OCI-LY1 (cell line): ENCODE data around the gene PRKCA.

ENCODE experiments used
- H2AFZ ChIP-seq: fragments of 200-600 bp; sonication (generic), shearing (Covaris generic); 2 replicates; pipeline ENCODE4 v1.6.0; 2014; ENCODE audit warnings: antibody characterized with exemption, mild to moderate bottlenecking, low read length
- H3F3A ChIP-seq: fragments of 200-600 bp; sonication (generic), shearing (Covaris generic); 2 replicates; pipeline ENCODE4 v1.6.0; 2014; ENCODE audit warnings: mild to moderate bottlenecking, antibody characterized with exemption, low read length, moderate library complexity; ENCODE audit not compliant: insufficient read depth
- H3K27ac ChIP-seq: fragments of 200-600 bp; sonication (generic); 2 replicates; pipeline ENCODE4 v1.5.1; 2014; ENCODE audit warnings: low read length, mixed run types, mild to moderate bottlenecking, low read depth; ENCODE audit not compliant: poor library complexity, severe bottlenecking
- H3K27me3 ChIP-seq: fragments of 200-600 bp; sonication (generic); 2 replicates; pipeline ENCODE4 v1.6.0; 2014; ENCODE audit warnings: antibody characterized with exemption, mild to moderate bottlenecking, low read length, moderate library complexity; ENCODE audit not compliant: insufficient read depth
- H3K36me3 ChIP-seq: fragments of 200-600 bp; sonication (generic); 2 replicates; pipeline ENCODE4 v1.6.1; 2014; ENCODE audit warnings: mild to moderate bottlenecking, antibody characterized with exemption, low read length, moderate library complexity, mixed read lengths; ENCODE audit not compliant: insufficient read depth
- H3K4me1 ChIP-seq: fragments of 200-600 bp; sonication (generic); 2 replicates; pipeline ENCODE4 v1.5.1; 2014; ENCODE audit warnings: mild to moderate bottlenecking, low read length, moderate library complexity; ENCODE audit not compliant: insufficient read depth, severe bottlenecking
- H3K4me2 ChIP-seq: fragments of 200-600 bp; sonication (generic), shearing (Covaris generic); 2 replicates; pipeline ENCODE4 v1.6.1; 2014; ENCODE audit warnings: low read length
- H3K4me3 ChIP-seq: fragments of 200-600 bp; sonication (generic); 2 replicates; pipeline ENCODE4 v1.5.1; 2014; ENCODE audit warnings: low read length, low read depth, mild to moderate bottlenecking, mixed read lengths; ENCODE audit not compliant: poor library complexity, severe bottlenecking
- H3K79me2 ChIP-seq: fragments of 200-600 bp; shearing (Covaris generic); 2 replicates; pipeline ENCODE4 v1.6.1; 2016; ENCODE audit warnings: mixed run types, low read length, mixed read lengths; ENCODE audit not compliant: insufficient read depth
- H3K9ac ChIP-seq: fragments of 200-600 bp; sonication (generic), shearing (Covaris generic); 2 replicates; pipeline ENCODE4 v1.6.1; 2014; ENCODE audit warnings: mild to moderate bottlenecking, low read length, mixed read lengths
- H3K9me2 ChIP-seq: fragments of 200-600 bp; sonication (generic), shearing (Covaris generic); 2 replicates; pipeline ENCODE4 v1.6.1; 2014; ENCODE audit warnings: low read depth, mild to moderate bottlenecking, low read length, mixed read lengths
- H3K9me3 ChIP-seq: fragments of 200-600 bp; shearing (Covaris generic); 2 replicates; pipeline ENCODE4 v1.6.1; 2014; ENCODE audit warnings: low read length, mixed read lengths
- H4K20me1 ChIP-seq: fragments of 200-600 bp; sonication (generic), shearing (Covaris generic); 2 replicates; pipeline ENCODE4 v1.6.0; 2016; ENCODE audit warnings: mild to moderate bottlenecking, low read length; ENCODE audit not compliant: insufficient read depth
- EZH2 ChIP-seq: fragments of 200-600 bp; sonication (generic), shearing (Covaris generic); IDR thresholded peaks from 2 replicates; pipeline ENCODE4 v1.8.0; 2017; ENCODE audit warnings: borderline replicate concordance, mixed run types, mild to moderate bottlenecking, antibody characterized with exemption, low read length, moderate library complexity, mixed read lengths
- TF ChIP-seq, protein P1 (sequence below): fragments of 200-600 bp; sonication (generic), shearing (Covaris generic); IDR thresholded peaks from 2 replicates; pipeline ENCODE4 v1.5.1; 2017; ENCODE audit warnings: mild to moderate bottlenecking, antibody characterized with exemption, low read length, moderate library complexity, mixed read lengths

Gene PRKCA

DNA sequence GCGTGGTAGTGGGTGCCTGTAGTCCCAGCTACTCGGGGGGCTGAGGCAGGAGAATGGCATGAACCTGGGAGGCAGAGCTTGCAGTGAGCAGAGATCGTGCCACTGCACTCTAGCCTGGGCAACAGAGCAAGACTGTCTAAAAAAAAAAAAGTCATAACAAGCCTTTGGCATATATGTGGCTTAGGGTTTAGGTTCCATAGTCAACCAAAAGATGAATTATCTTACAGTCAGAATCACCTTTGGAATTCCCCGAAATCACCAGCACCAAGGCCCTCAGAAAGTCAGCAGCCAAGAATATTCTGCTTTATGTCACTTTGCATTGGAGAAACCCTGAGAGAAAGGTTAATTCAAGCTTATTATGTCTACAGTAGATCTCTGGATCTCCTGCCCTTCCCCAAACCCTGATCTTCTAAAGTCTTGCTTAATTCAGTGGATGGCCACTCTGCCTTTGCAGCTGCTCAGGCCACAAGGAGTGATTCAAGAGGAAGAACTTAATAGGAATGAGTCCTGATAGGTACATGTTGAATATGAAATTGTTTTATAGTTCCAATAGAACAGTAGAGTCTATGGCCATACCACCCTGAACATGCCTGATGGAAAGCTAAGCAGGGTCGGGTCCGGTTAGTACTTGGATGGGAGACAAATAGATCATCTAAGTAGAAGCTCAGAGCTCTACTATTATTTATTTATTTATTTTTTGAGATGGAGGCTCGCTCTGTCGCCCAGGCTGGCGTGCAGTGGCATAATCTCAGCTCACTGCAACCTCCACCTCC, 336.5 kb downstream of the PRKCA start:
- no peak for TF ChIP-seq EZH2
- TF ChIP-seq, protein P1, sequence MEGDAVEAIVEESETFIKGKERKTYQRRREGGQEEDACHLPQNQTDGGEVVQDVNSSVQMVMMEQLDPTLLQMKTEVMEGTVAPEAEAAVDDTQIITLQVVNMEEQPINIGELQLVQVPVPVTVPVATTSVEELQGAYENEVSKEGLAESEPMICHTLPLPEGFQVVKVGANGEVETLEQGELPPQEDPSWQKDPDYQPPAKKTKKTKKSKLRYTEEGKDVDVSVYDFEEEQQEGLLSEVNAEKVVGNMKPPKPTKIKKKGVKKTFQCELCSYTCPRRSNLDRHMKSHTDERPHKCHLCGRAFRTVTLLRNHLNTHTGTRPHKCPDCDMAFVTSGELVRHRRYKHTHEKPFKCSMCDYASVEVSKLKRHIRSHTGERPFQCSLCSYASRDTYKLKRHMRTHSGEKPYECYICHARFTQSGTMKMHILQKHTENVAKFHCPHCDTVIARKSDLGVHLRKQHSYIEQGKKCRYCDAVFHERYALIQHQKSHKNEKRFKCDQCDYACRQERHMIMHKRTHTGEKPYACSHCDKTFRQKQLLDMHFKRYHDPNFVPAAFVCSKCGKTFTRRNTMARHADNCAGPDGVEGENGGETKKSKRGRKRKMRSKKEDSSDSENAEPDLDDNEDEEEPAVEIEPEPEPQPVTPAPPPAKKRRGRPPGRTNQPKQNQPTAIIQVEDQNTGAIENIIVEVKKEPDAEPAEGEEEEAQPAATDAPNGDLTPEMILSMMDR, result no peak
- Histone ChIP-seq H3K9me2 (no peaks in the 10 kb centered on the region), H3K4me2 (no peak overlapping the region), H2AFZ (no peak overlapping the region), H3K79me2 (no peaks in the 10 kb centered on the region), H3K9ac (no peak overlapping the region), H3K4me1 (peaks cover 11% of the 10 kb centered on the region), H3F3A (no peaks in the 10 kb centered on the region), H3K9me3 (no peaks in the 10 kb centered on the region), H3K4me3 (no peak overlapping the region), H3K27me3 (no peaks in the 10 kb centered on the region), H3K36me3 (peaks cover 14% of the 10 kb centered on the region), H4K20me1 (no peaks in the 10 kb centered on the region), H3K27ac (no peak overlapping the region)

DNA sequence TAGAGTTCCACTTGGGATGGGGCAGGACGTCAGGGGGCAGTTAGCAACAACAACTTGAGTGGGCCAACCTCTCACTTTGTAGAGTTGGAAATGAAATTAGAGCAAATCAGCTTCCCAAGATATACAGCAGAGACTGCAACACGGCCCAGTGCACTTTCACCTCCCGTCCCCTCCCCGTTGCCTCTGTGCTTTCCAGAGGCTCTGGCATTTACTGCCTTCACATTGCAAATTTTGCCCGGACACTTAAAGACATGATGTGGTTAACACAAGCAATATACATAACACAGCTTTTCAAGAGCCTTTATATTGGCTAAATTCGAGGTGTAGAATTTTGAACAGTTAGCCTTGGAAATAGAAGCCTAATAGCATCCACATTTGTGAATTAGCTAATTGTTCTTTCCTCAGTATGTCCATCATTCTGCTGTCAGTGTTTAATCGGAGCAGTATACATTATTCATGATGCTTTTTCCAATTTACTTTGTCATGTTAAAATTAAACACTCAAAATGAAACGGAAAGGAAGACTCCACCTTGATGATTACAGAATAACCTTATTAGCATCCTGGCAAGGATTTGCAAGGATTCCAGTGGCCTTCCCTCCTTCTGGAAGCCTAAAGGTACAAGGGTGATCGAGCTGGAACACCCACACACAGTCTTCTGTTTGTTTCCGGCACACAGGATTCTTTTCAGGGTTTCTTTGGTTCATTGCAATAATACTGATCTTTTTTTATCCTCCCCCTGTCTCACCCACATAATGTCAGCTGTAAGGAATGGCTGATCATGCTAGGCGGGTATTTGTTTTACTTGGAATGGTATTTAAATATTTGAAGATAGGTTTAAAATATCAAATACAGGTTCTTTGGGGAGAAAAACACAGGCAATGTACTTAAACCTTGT, 341.6 kb downstream of the PRKCA start:
- Histone ChIP-seq H3K4me1 (no peaks in the 10 kb centered on the region), H3K27ac (no peak overlapping the region), H3K4me3 (no peak overlapping the region), H3K9me2 (no peaks in the 10 kb centered on the region), H3K9ac (no peak overlapping the region), H4K20me1 (no peaks in the 10 kb centered on the region), H3F3A (no peaks in the 10 kb centered on the region), H2AFZ (no peak overlapping the region), H3K36me3 (peaks cover 30% of the 10 kb centered on the region), H3K27me3 (no peaks in the 10 kb centered on the region), H3K9me3 (no peaks in the 10 kb centered on the region), H3K4me2 (no peak overlapping the region), H3K79me2 (no peaks in the 10 kb centered on the region)
- no peak for TF ChIP-seq EZH2
- TF ChIP-seq, protein P1, result no peak

DNA sequence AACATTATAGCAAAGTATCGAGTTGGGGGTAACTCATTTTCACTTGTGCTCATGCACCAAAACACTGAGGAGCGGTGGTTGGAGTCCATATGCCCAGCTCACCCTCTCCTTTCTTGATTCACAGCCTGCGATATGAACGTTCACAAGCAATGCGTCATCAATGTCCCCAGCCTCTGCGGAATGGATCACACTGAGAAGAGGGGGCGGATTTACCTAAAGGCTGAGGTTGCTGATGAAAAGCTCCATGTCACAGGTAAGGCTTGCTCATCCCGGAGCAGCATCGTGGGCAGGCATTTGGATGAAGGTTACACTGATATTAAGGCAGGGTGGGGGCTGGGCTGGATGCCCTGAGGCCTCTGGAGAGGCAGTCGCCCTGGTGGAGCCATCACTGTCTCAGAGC, 342.8 kb downstream of the PRKCA start:
- no peak overlapping the region for H3K4me2 ChIP-seq
- no peak overlapping the region for H3K9ac ChIP-seq
- H3K79me2 ChIP-seq, result no peaks in the 10 kb centered on the region
- H3K4me3 ChIP-seq, result no peak overlapping the region
- no peak for TF ChIP-seq EZH2
- TF ChIP-seq, protein P1, result no peak
- H2AFZ ChIP-seq, result no peak overlapping the region
- H3F3A ChIP-seq, result no peaks in the 10 kb centered on the region
- H4K20me1 ChIP-seq, result no peaks in the 10 kb centered on the region
- H3K9me3 ChIP-seq, result no peaks in the 10 kb centered on the region
- H3K4me1 ChIP-seq, result peaks cover 5% of the 10 kb centered on the region
- H3K36me3 ChIP-seq, result peaks cover 30% of the 10 kb centered on the region
- no peaks in the 10 kb centered on the region for H3K27me3 ChIP-seq
- no peak overlapping the region for H3K27ac ChIP-seq
- no peaks in the 10 kb centered on the region for H3K9me2 ChIP-seq
